ENCODE results near the gene GPR35. TPM values are rescaled to one million over a fixed set of nuclear protein-coding genes. Genes with fewer than 3 reads are reported as not detected.

The GPR35 gene
- total and polyA plus RNA-seq, 10 of the 15 experiments (the other 5 are each of a cell fraction or from before 2014, with no cell fraction given): 0.14 to 1.6 (median 0.75) TPM; not detected in 3

DNA sequence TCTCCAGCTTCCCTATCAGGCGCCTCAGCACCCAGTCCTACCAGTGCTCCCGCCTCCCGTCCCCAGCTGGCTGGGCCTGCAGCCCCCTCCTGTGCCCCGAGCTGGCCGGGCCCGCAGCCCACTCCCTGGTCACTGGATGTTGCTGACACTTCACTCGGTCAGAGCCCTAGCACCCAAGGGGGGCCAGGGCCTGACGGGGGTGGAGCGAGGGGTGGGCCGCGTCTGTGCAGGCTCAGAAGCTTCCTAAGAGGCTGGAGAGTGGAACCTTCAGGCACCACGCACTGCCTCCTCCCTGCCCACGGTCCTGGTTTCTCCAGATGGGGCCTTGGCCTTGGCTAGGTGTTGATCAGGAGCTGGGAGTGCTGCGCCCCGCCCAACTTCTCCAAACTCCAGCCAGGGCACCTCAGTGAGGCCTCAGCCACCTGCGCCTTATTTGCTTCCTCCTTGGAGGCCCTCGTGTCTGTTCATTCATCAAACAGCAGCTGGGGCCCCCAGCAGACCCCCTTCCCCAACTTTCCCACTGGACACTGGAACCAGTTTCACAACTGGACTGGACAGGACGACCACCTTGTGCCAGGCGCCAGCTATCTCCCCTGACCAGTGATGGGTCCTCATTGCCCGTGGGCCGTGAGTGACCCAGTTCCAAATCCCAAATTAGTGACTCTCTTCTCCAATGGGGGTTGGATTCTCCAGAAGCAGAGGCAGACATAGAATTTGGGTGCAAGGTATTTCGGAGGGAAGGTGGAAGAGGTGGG is 22.0 kb upstream of the GPR35 start:
- in situ Hi-C loops (cut with MboI): no loop called here
- WGBS (ENCODE audit: insufficient coverage, insufficient replicate concordance, low lambda C conversion rate, missing lambda C conversion rate): 85% methylated on average over 22 of the region's 22 CpGs
- Histone ChIP-seq H3K36me3 (ENCODE audit: control insufficient read depth in 2 of 2, insufficient read depth in 2 of 2, low read length in 1 of 2) (peaks cover 0 to 6% of the 10 kb centered on the region in 2 experiments; a peak in 3 of 4 replicates), H3K4me2 (ENCODE audit: control insufficient read depth, insufficient read depth) (no peak overlapping the region), H3K4me1 (ENCODE audit: control insufficient read depth, insufficient read depth, low read length) (no peaks in the 10 kb centered on the region), H2AFZ (ENCODE audit: control insufficient read depth, low read depth, low read length) (no peak overlapping the region), H3K27me3 (replicated peaks in 1 of 2; ENCODE audit: control insufficient read depth in 2 of 2, insufficient read depth in 2 of 2, low read length in 1 of 2) (no peaks in the 10 kb centered on the region), H3K79me2 (ENCODE audit: control insufficient read depth, insufficient read depth, low read length) (no peaks in the 10 kb centered on the region), H3K9me3 (replicated peaks; ENCODE audit: control insufficient read depth, insufficient read depth, low read length) (no peaks in the 10 kb centered on the region), H3K9ac (ENCODE audit: control insufficient read depth, insufficient read depth, low read length) (no peak overlapping the region), H3K27ac (ENCODE audit: control insufficient read depth, insufficient read depth) (no peak overlapping the region), H3K4me3 (no peak overlapping the region), H4K20me1 (ENCODE audit: control insufficient read depth, insufficient read depth) (no peaks in the 10 kb centered on the region)
- TF ChIP-seq, protein P1, sequence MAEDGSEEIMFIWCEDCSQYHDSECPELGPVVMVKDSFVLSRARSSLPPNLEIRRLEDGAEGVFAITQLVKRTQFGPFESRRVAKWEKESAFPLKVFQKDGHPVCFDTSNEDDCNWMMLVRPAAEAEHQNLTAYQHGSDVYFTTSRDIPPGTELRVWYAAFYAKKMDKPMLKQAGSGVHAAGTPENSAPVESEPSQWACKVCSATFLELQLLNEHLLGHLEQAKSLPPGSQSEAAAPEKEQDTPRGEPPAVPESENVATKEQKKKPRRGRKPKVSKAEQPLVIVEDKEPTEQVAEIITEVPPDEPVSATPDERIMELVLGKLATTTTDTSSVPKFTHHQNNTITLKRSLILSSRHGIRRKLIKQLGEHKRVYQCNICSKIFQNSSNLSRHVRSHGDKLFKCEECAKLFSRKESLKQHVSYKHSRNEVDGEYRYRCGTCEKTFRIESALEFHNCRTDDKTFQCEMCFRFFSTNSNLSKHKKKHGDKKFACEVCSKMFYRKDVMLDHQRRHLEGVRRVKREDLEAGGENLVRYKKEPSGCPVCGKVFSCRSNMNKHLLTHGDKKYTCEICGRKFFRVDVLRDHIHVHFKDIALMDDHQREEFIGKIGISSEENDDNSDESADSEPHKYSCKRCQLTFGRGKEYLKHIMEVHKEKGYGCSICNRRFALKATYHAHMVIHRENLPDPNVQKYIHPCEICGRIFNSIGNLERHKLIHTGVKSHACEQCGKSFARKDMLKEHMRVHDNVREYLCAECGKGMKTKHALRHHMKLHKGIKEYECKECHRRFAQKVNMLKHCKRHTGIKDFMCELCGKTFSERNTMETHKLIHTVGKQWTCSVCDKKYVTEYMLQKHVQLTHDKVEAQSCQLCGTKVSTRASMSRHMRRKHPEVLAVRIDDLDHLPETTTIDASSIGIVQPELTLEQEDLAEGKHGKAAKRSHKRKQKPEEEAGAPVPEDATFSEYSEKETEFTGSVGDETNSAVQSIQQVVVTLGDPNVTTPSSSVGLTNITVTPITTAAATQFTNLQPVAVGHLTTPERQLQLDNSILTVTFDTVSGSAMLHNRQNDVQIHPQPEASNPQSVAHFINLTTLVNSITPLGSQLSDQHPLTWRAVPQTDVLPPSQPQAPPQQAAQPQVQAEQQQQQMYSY (CRISPR knock-in tag; IDR thresholded peaks at IDR 0.05): no peak
- TF ChIP-seq KAT2A (conservative IDR thresholded peaks at IDR 0.05; ENCODE audit: control insufficient read depth, low read depth, low read length) (no peak), MEF2A (IDR thresholded peaks at IDR 0.05; ENCODE audit: insufficient read depth, low read depth, low read length) (no peak), SREBF1 (IDR thresholded peaks at IDR 0.05; ENCODE audit: low read length) (no peak), ESRRA (IDR thresholded peaks at IDR 0.05; ENCODE audit: low read length) (no peak), JUNB (IDR thresholded peaks at IDR 0.05) (no peak), POLR2AphosphoS5 (IDR thresholded peaks at IDR 0.05; ENCODE audit: low read length) (no peak)
- BruUV-seq (replicated peaks): no TSS peak
- no peak for ATAC-seq
- no peak for DNase-seq (ENCODE audit: low read depth, low spot score)
- ChIA-PET POLR2A (no interaction called here), SMC1A (ENCODE audit: uncharacterized antibody, unreplicated experiment) (no interaction called here), CTCF (interaction anchor here (1.0 to 1.2 kb wide), 2 partner anchors 15 to 150 kb away, joined by 3 to 6 read pairs; no protein-coding TSS in a partner anchor), RAD21 (ENCODE audit: unreplicated experiment) (no interaction called here)
- intact Hi-C loops (cut with micrococcal nuclease; ENCODE audit: unreplicated experiment): no loop called here
- no peak for FAIRE-seq

Measured in GM12878 (cell line).